ENCODE measurements around the gene MAGI2.

The MAGI2 gene

GRCh38 chr7:78542981-78543380 lies 910.5 kb downstream of the MAGI2 start:
- Histone ChIP-seq H3K9me3 (ENCODE audit: insufficient read depth, low read depth, low read length) (no peaks in the 10 kb centered on the region), H3K4me2 (ENCODE audit: low read depth, low read length, poor library complexity, severe bottlenecking) (no peak overlapping the region), H3K36me3 (ENCODE audit: insufficient read depth, low read length) (no peaks in the 10 kb centered on the region), H3K9ac (ENCODE audit: low read depth, low read length, poor library complexity, severe bottlenecking) (no peak overlapping the region), H3F3A (ENCODE audit: low read depth) (no peaks in the 10 kb centered on the region), H4K20me1 (ENCODE audit: insufficient read depth, low read length, poor library complexity, severe bottlenecking) (no peaks in the 10 kb centered on the region), H3K27me3 (ENCODE audit: insufficient read depth, low read length, poor library complexity, severe bottlenecking) (no peaks in the 10 kb centered on the region), H3K4me1 (ENCODE audit: insufficient read depth, low read length, poor library complexity, severe bottlenecking) (no peaks in the 10 kb centered on the region), H3K4me3 (ENCODE audit: low read length, poor library complexity, severe bottlenecking) (no peak overlapping the region), H3K9me2 (replicated peaks; ENCODE audit: low read depth, low read length) (no peaks in the 10 kb centered on the region), H2AFZ (ENCODE audit: low read length) (no peak overlapping the region), H3K79me2 (ENCODE audit: insufficient read depth, low read length) (no peaks in the 10 kb centered on the region)
- TF ChIP-seq EZH2phosphoT487 (IDR thresholded peaks at IDR 0.05; ENCODE audit: borderline replicate concordance) (no peak), CTCF (conservative IDR thresholded peaks at IDR 0.05; ENCODE audit: low read length) (no peak)

- H3K9ac ChIP-seq (ENCODE audit: low read depth, low read length, poor library complexity, severe bottlenecking): no peak overlapping the region
- no peak overlapping the region for H3K4me3 ChIP-seq (ENCODE audit: low read length, poor library complexity, severe bottlenecking)
- no peaks in the 10 kb centered on the region for H3F3A ChIP-seq (ENCODE audit: low read depth)
- H3K9me2 ChIP-seq (replicated peaks; ENCODE audit: low read depth, low read length): no peaks in the 10 kb centered on the region
- TF ChIP-seq CTCF (conservative IDR thresholded peaks at IDR 0.05; ENCODE audit: low read length) (no peak), EZH2phosphoT487 (IDR thresholded peaks at IDR 0.05; ENCODE audit: borderline replicate concordance) (no peak)
- no peaks in the 10 kb centered on the region for H3K9me3 ChIP-seq (ENCODE audit: insufficient read depth, low read depth, low read length)
- H3K36me3 ChIP-seq (ENCODE audit: insufficient read depth, low read length): no peaks in the 10 kb centered on the region
- H2AFZ ChIP-seq (ENCODE audit: low read length): no peak overlapping the region
- no peaks in the 10 kb centered on the region for H4K20me1 ChIP-seq (ENCODE audit: insufficient read depth, low read length, poor library complexity, severe bottlenecking)
- no peak overlapping the region for H3K4me2 ChIP-seq (ENCODE audit: low read depth, low read length, poor library complexity, severe bottlenecking)
- H3K4me1 ChIP-seq (ENCODE audit: insufficient read depth, low read length, poor library complexity, severe bottlenecking): no peaks in the 10 kb centered on the region
- no peaks in the 10 kb centered on the region for H3K27me3 ChIP-seq (ENCODE audit: insufficient read depth, low read length, poor library complexity, severe bottlenecking)
- H3K79me2 ChIP-seq (ENCODE audit: insufficient read depth, low read length): no peaks in the 10 kb centered on the region
These were observed 910.9 kb downstream of the MAGI2 start for GRCh38 chr7:78542541-78542940.

- TF ChIP-seq EZH2phosphoT487 (IDR thresholded peaks at IDR 0.05; ENCODE audit: borderline replicate concordance) (no peak), CTCF (conservative IDR thresholded peaks at IDR 0.05; ENCODE audit: low read length) (no peak)
- Histone ChIP-seq H3K79me2 (ENCODE audit: insufficient read depth, low read length) (no peaks in the 10 kb centered on the region), H2AFZ (ENCODE audit: low read length) (no peak overlapping the region)
These were observed 913.6 kb downstream of the MAGI2 start for GRCh38 chr7:78539825-78540224.

More at GRCh38 chr7:78539825-78540224, 913.6 kb downstream of the MAGI2 start:
- Histone ChIP-seq H4K20me1 (ENCODE audit: insufficient read depth, low read length, poor library complexity, severe bottlenecking) (no peaks in the 10 kb centered on the region), H3K4me2 (ENCODE audit: low read depth, low read length, poor library complexity, severe bottlenecking) (no peak overlapping the region), H3K4me3 (ENCODE audit: low read length, poor library complexity, severe bottlenecking) (no peak overlapping the region), H3K4me1 (ENCODE audit: insufficient read depth, low read length, poor library complexity, severe bottlenecking) (no peaks in the 10 kb centered on the region), H3K9me2 (replicated peaks; ENCODE audit: low read depth, low read length) (no peaks in the 10 kb centered on the region), H3K36me3 (ENCODE audit: insufficient read depth, low read length) (no peaks in the 10 kb centered on the region), H3F3A (ENCODE audit: low read depth) (no peaks in the 10 kb centered on the region), H3K27me3 (ENCODE audit: insufficient read depth, low read length, poor library complexity, severe bottlenecking) (no peaks in the 10 kb centered on the region), H3K9ac (ENCODE audit: low read depth, low read length, poor library complexity, severe bottlenecking) (no peak overlapping the region), H3K9me3 (ENCODE audit: insufficient read depth, low read depth, low read length) (no peaks in the 10 kb centered on the region)

Data from Loucy (cell line).